Esophagus squamous epithelium (tissue), 5 donors: Measurements from ENCODE around the gene MAF. TPM values are rescaled to one million over a fixed set of nuclear protein-coding genes. Genes with fewer than 3 reads are reported as not detected.

Experiments used
- DNase-seq: peaks from one replicate; lab custom pipeline; 2025; lab: John Stamatoyannopoulos, UW
- H3K27ac ChIP-seq, 4 donors: fragments of 200-600 bp; sonication (generic); one replicate each; pipeline ENCODE4 v1.5.1; 2016 to 2019; ENCODE audit warnings: mild to moderate bottlenecking in 1 of 4
- H3K27me3 ChIP-seq, 4 donors: fragments of 200-600 bp; sonication (generic); 1 replicate in 3 of 4; 2 replicates in 1 of 4; pipeline versions ENCODE4 v1.5.1 to v1.6.0; 2017 to 2021; ENCODE audit warnings: antibody characterized with exemption in 1 of 4
- H3K36me3 ChIP-seq, 3 donors: fragments of 200-600 bp; sonication (generic); one replicate each; pipeline ENCODE4 v1.5.1; 2016 to 2019
- H3K4me1 ChIP-seq, 3 donors: fragments of 200-600 bp; sonication (generic); one replicate each; pipeline ENCODE4 v1.5.1; 2017 to 2019
- H3K4me3 ChIP-seq, 4 donors: fragments of 200-600 bp; sonication (generic); 1 replicate in 3 of 4; 2 replicates in 1 of 4; pipeline ENCODE4 v1.5.1; 2016 to 2019; ENCODE audit warnings: mild to moderate bottlenecking in 2 of 4, moderate library complexity in 1 of 4
- H3K9me3 ChIP-seq, 3 donors: fragments of 200-600 bp; sonication (generic); one replicate each; pipeline ENCODE4 v1.5.1; 2016 to 2019
- POLR2A ChIP-seq, 4 donors: fragments of 450-650 bp; IDR thresholded peaks; one replicate each; pipeline ENCODE4 v1.6.1; 2017; ENCODE audit warnings: antibody characterized with exemption in 4 of 4, mild to moderate bottlenecking in 4 of 4, moderate library complexity in 3 of 4
- WGBS, 2 donors: methylation state at CpG; one replicate each; pipeline ENCODE4 v1.1.5; 2018; 5-methylcytosine and 5-hydroxymethylcytosine counted together
- intact Hi-C: fragments of 100-400 bp; cut with DNase I; formaldehyde crosslinking; loops from one replicate; pipeline ENCODE4 v1.15.0; 2022
- total RNA-seq, 4 donors: library from RNA; depleted of rRNA; stranded (reverse); fragments of >200 nt; gene quantifications; one replicate each; pipeline ENCODE4 v1.1.0, GENCODE V29; 2016
- TF ChIP-seq, protein P1 (sequence below), 6 experiments: fragments of 450-650 bp in 4 of 6; fragments of 200-600 bp in 2 of 6; sonication (generic) in 2 of 6; IDR thresholded peaks; one replicate each; pipeline ENCODE4 v1.5.1; 2016 to 2019; ENCODE audit warnings: antibody characterized with exemption in 6 of 6, mild to moderate bottlenecking in 4 of 6, moderate library complexity in 4 of 6
- donor health status: DM: yes; HTN: yes; CAD: no.

Gene MAF
- total RNA-seq, 4 donors from 2014 or later = 18.9 to 52.6 (median 31.1) TPM

GRCh38 chr16:79618041-79618691 is 17.6 kb upstream of the MAF start:
- intact Hi-C loops = no loop called here
- TF ChIP-seq, protein P1, sequence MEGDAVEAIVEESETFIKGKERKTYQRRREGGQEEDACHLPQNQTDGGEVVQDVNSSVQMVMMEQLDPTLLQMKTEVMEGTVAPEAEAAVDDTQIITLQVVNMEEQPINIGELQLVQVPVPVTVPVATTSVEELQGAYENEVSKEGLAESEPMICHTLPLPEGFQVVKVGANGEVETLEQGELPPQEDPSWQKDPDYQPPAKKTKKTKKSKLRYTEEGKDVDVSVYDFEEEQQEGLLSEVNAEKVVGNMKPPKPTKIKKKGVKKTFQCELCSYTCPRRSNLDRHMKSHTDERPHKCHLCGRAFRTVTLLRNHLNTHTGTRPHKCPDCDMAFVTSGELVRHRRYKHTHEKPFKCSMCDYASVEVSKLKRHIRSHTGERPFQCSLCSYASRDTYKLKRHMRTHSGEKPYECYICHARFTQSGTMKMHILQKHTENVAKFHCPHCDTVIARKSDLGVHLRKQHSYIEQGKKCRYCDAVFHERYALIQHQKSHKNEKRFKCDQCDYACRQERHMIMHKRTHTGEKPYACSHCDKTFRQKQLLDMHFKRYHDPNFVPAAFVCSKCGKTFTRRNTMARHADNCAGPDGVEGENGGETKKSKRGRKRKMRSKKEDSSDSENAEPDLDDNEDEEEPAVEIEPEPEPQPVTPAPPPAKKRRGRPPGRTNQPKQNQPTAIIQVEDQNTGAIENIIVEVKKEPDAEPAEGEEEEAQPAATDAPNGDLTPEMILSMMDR (IDR thresholded peaks at IDR 0.05) = no peak
- no peak for TF ChIP-seq POLR2A (IDR thresholded peaks at IDR 0.05)
- no peaks in the 10 kb centered on the region for H3K9me3 ChIP-seq

DNA sequence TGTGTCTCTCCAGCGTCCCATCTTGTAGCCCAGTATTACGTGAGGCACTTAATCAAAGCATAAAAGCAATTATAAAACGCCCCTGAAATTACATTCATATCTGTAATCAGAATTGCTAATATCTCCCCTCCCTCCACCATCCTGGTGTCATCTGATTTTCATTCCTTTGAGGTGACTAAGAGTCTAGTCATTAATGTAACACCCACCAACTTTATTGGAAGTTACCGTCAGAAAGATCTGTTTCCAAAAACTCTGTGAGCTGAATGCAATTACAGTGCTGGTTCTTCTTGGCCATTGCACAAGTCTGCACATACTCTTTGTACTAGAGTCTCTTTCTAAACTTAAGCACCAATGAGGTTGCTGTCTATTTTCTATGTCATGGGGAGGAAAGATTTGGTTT is 12.5 kb upstream of the MAF start:
- 52 to 61% methylated on average over 4 of the region's 4 CpGs for WGBS, 2 donors
- no peak for DNase-seq
- intact Hi-C loops = no loop called here
- Histone ChIP-seq H3K27me3 (peaks cover 0 to 5% (median 0%) of the 10 kb centered on the region in 4 donors), H3K27ac (no peak overlapping the region), H3K4me3 (no peak overlapping the region), H3K4me1 (peaks cover 0 to 8% (median under 1%) of the 10 kb centered on the region in 3 donors), H3K9me3 (no peaks in the 10 kb centered on the region), H3K36me3 (no peaks in the 10 kb centered on the region)
- TF ChIP-seq, protein P1 (IDR thresholded peaks at IDR 0.05) = no peak
- no peak for TF ChIP-seq POLR2A (IDR thresholded peaks at IDR 0.05)

More at GRCh38 chr16:79618041-79618691, 17.6 kb upstream of the MAF start:
- 79 to 88% methylated on average over 5 of the region's 5 CpGs for WGBS, 2 donors
- no peaks in the 10 kb centered on the region for H3K36me3 ChIP-seq
- H3K4me1 ChIP-seq = peaks cover 0 to 2% (median 0%) of the 10 kb centered on the region in 3 donors
- no peak for DNase-seq
- H3K27me3 ChIP-seq = peaks cover 0 to 3% (median 0%) of the 10 kb centered on the region in 4 donors
- no peak overlapping the region for H3K4me3 ChIP-seq
- H3K27ac ChIP-seq = no peak overlapping the region

DNA sequence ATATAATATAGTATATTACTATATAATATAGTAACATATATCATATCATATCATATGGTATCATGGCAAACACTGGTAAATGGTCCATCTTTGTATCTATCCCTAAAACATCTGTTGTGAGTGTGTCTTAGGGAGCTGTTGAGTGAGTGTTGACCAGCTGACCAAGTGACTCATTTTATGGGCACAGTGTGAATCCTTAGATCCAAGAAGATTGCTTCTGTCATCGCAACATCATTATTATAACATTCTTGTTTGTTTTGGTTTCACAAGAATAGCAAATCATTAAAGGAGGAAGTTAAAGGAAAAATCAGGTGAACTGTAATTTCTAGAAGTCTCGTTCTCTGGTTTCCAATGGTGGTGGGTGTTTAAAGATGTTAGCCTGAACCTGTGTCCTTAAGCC is 11.7 kb upstream of the MAF start:
- intact Hi-C loops = no loop called here
- no peak overlapping the region for H3K27ac ChIP-seq
- 84 to 90% methylated on average over 2 of the region's 2 CpGs for WGBS, 2 donors

DNA sequence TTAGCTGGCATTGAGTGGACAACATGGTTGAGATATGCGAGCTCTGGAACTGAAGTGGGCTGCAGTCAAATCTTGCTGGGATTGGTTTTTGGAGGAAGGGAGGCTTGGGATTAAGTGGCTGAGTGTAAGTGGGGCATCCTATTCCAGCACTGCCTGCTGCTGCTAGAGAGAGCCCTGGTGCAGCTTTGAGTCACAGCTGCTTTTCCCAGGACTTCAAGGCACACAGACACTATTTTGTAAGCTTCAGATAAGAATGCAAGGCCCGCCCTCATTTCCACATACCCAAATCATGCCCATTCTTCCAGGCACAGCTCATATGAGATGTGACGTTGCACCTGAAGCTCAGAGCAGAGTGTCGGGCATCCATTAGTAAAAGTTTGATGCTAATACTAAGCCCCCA is 10.2 kb upstream of the MAF start:
- no peak overlapping the region for H3K27ac ChIP-seq
- no peak for DNase-seq
- H3K4me1 ChIP-seq = peaks cover 5 to 30% (median 10%) of the 10 kb centered on the region in 3 donors
- intact Hi-C loops = no loop called here
- no peaks in the 10 kb centered on the region for H3K36me3 ChIP-seq
- whole genome bisulfite sequencing, 2 donors = 80 to 89% methylated on average over 4 of the region's 4 CpGs
- H3K27me3 ChIP-seq = peaks cover 0 to 5% (median 0%) of the 10 kb centered on the region in 4 donors
- no peaks in the 10 kb centered on the region for H3K9me3 ChIP-seq
- H3K4me3 ChIP-seq = no peak overlapping the region
- no peak for TF ChIP-seq POLR2A (IDR thresholded peaks at IDR 0.05)
- TF ChIP-seq, protein P1 (IDR thresholded peaks at IDR 0.05) = no peak

More for the DNA sequence above, 11.7 kb upstream of the MAF start:
- peaks cover 0 to 5% (median 0%) of the 10 kb centered on the region in 4 donors for H3K27me3 ChIP-seq
- TF ChIP-seq, protein P1 (IDR thresholded peaks at IDR 0.05) = no peak
- no peak for TF ChIP-seq POLR2A (IDR thresholded peaks at IDR 0.05)
- no peak for DNase-seq
- H3K36me3 ChIP-seq = no peaks in the 10 kb centered on the region
- no peaks in the 10 kb centered on the region for H3K9me3 ChIP-seq
- peaks cover 4 to 16% (median 8%) of the 10 kb centered on the region in 3 donors for H3K4me1 ChIP-seq
- no peak overlapping the region for H3K4me3 ChIP-seq

DNA sequence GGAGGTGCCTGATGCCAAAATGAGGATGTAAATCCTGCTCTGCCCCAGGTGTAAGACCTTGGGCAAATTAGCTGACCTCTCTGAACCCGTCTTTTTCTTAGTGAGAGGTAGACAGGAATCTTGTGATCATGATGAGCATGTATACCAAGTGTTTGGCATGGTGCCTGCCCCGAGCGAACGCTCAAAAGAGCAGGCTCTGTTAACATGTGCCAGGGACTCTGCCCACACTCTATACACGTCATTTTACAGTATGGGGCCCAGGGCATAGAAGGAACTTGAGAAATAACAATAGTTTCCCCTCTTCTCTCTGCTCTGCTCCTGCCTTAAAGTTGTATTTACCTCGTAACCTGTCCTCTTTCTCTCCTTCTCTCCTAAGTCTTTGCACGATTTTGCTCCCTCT is 9.3 kb upstream of the MAF start:
- H3K9me3 ChIP-seq = no peaks in the 10 kb centered on the region
- H3K36me3 ChIP-seq = no peaks in the 10 kb centered on the region
- peaks cover 0 to 5% (median 0%) of the 10 kb centered on the region in 4 donors for H3K27me3 ChIP-seq
- no peak for TF ChIP-seq POLR2A (IDR thresholded peaks at IDR 0.05)
- TF ChIP-seq, protein P1 (IDR thresholded peaks at IDR 0.05) = no peak
- WGBS, 2 donors = 43 to 50% methylated on average over 7 of the region's 7 CpGs
- DNase-seq = no peak
- no peak overlapping the region for H3K27ac ChIP-seq
- H3K4me3 ChIP-seq = no peak overlapping the region
- intact Hi-C loops = loop anchor here (10.0 kb wide), 1 partner anchor 1485 kb away; no protein-coding TSS in a partner anchor
- H3K4me1 ChIP-seq = peaks cover 5 to 34% (median 10%) of the 10 kb centered on the region in 3 donors
